WTC11 (cell line): Measurements from ENCODE around the gene RCL1.

Experiments used
- TEAD4 ChIP-seq: sonication (generic); formaldehyde crosslinking; IDR thresholded peaks from 2 replicates; pipeline ENCODE4 v1.8.0; 2022; ENCODE audit warnings: mild to moderate bottlenecking, missing genetic modification reagents
- TF ChIP-seq, protein P1 (sequence below): fragments of 200-600 bp; IDR thresholded peaks from 2 replicates; pipeline ENCODE4 v1.8.0; 2022; ENCODE audit warnings: antibody characterized with exemption

DNA sequence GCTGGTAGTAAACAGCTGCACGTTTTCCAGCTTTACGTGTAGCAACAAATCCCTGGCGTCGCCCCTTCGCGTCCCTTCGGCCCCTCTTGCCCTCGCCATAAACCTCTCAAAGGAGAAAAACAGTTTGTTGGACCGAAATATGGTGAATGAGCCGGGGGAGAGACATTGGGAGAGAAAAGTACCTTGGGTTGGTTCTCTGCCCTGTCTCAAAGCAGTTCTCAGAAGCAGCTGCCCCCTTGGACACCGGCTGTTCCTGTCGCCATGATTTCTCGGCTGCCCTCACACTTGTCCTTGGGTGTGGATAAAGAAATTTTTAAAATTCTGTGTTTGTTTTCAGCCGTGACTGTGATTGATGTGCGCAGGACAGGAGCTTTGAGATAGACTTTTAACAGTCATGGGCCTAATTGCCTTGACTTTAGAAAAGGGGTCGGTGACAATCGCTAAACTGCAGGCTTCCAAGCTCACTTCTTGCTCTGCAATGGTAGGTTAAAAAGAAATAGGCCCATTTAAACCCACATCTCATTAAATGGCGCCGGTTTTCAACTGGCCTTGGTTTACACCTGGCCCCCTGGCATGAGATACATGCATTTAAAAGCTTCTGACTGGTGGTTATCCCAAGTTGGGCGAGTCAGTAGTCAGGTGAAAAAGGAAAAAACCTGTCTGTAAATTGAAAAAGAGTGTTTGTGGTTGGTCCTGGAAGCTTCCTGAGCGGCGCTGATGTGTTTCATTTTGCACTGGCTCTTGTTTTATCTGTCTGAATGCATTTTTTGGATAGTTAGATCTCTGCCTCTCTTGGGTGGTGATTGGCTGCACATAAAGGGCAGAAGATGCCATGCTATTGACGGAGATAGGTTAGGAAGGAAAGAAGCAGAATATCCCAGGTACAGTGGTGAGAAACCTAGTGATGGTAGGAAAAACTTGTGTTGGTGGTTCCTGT is 983 bp downstream of the RCL1 start:
- TF ChIP-seq, protein P1, sequence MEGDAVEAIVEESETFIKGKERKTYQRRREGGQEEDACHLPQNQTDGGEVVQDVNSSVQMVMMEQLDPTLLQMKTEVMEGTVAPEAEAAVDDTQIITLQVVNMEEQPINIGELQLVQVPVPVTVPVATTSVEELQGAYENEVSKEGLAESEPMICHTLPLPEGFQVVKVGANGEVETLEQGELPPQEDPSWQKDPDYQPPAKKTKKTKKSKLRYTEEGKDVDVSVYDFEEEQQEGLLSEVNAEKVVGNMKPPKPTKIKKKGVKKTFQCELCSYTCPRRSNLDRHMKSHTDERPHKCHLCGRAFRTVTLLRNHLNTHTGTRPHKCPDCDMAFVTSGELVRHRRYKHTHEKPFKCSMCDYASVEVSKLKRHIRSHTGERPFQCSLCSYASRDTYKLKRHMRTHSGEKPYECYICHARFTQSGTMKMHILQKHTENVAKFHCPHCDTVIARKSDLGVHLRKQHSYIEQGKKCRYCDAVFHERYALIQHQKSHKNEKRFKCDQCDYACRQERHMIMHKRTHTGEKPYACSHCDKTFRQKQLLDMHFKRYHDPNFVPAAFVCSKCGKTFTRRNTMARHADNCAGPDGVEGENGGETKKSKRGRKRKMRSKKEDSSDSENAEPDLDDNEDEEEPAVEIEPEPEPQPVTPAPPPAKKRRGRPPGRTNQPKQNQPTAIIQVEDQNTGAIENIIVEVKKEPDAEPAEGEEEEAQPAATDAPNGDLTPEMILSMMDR: no peak
- no peak for TF ChIP-seq TEAD4 (CRISPR knock-in tag)
